SIG-M5 treated with dmso at 0.1 percent for 504 hours (cell line): ENCODE results near the gene LTBP3.

ENCODE experiments used
- DNase-seq: peaks from one replicate; lab custom pipeline; 2025; ENCODE audit not compliant: unreplicated experiment; lab: John Stamatoyannopoulos, UW

LTBP3 gene

DNA sequence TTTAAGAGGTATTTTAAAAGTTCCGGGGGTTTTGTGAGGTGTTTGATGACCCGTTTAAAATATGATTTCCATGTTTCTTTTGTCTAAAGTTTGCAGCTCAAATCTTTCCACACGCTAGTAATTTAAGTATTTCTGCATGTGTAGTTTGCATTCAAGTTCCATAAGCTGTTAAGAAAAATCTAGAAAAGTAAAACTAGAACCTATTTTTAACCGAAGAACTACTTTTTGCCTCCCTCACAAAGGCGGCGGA, 59.5 kb downstream of the LTBP3 start:
- DNase-seq, result no peak

DNA sequence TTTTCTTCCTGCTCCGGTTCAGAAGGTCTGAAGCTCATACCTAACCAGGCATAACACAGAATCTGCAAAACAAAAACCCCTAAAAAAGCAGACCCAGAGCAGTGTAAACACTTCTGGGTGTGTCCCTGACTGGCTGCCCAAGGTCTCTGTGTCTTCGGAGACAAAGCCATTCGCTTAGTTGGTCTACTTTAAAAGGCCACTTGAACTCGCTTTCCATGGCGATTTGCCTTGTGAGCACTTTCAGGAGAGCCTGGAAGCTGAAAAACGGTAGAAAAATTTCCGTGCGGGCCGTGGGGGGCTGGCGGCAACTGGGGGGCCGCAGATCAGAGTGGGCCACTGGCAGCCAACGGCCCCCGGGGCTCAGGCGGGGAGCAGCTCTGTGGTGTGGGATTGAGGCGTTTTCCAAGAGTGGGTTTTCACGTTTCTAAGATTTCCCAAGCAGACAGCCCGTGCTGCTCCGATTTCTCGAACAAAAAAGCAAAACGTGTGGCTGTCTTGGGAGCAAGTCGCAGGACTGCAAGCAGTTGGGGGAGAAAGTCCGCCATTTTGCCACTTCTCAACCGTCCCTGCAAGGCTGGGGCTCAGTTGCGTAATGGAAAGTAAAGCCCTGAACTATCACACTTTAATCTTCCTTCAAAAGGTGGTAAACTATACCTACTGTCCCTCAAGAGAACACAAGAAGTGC, 60.0 kb downstream of the LTBP3 start:
- peak; percentile 74 for DNase-seq

DNA sequence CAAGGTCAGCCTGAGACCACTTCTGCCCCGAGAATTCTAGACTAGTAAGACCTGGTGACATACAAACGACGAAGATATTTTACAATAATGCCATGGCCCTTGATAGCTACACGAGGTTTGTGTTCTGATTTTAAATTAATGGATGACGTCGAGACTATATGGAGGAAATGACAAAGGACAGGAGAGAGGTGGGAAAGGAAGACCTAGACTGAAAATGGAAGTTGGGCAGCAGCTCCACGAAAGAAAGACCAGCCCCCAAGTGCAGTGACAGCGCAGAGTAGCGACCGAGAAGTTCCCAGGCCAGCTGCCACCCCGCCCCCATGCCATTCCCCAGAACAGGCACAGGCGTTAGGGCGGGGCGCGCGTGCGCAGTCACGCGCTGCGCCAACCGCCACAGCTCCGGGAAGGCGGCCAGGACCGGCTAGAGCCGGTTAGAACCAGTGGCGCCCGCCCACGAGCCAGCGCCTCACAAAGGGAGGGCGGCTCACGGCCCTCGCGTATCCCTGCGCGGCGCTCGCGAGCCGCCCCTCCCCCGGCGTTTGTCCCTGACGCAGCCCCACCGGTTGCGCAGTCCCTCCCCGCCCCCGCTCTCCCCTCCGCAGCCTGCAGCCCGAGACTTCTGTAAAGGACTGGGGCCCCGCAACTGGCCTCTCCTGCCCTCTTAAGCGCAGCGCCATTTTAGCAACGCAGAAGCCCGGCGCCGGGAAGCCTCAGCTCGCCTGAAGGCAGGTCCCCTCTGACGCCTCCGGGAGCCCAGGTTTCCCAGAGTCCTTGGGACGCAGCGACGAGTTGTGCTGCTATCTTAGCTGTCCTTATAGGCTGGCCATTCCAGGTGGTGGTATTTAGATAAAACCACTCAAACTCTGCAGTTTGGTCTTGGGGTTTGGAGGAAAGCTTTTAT, 60.8 kb downstream of the LTBP3 start:
- peak; percentile 99 for DNase-seq

GRCh38 chr11:65496304-65497140, 61.6 kb downstream of the LTBP3 start:
- no peak for DNase-seq

DNA sequence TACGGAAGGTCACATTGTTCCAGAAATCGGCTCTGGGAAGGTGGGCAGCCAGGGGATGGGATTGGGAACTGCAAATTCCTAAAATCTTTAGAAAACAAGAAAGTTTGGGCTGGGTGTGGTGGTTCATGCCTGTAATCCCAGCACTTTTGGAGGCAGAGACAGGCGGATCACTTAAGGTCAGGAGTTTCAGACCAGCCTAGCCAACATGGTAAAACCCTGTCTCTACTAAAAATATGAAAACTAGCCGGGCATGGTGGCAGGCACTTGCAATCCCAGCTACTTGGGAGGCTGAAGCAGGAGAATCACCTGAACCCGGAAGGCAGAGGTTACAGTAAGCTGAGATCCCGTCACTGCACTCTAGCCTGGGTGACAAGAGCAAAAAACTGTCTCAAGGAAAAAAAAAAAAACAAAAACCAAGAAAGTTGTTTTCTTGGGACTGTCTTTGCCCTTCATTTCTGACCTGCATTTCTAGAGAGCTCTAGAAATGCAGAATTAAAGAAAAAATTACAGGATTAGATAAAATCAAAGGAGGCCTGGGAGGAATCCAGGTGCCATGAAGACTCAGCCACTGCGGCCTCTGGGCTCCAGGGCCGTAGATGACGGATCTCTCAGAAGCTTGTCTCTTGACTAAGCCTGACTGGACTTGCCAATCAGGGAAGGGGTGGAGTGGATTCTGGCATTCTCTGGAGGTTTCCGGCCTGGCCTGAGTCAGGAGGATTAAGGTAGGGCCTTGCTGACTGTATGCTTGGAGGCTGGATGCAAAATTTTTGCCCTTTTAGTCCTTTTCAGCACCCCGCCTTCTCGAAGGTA, 64.6 kb downstream of the LTBP3 start:
- DNase-seq, result no peak

DNA sequence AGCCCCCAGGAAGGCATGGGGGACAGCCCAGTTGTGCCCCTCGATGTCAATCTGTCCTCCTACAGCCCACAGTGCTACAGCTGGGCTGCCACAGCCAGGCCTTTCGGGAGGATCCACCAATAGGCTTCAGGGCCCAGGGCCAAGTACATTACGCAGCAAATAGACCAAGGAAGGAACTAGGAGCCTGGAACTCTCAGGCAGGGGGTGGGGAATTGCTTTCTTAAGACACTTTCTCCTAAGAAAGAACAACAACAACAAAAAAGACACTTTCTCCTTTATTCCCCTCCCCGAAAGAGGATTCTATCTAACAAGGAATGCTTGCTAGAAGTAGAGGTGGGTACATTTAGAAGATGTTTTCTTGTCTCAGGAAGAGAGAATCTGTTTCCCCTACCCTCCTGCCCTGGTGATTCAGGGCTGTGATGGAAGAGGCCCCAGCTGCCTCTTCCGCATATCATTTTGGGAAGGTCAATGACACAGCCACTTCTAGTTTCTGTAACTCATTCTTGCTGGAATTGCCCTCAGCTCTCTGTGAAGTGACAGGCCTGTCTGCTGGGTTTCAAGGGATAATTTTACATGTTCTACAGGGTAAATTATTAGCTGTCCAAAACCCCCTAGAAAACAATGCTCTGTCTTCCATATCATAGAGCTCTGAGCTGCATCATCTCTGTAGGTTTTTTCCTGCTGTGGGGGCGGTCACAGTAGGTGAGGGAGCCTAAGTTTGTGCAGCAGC, 65.4 kb downstream of the LTBP3 start:
- peak; percentile 69 for DNase-seq

DNA sequence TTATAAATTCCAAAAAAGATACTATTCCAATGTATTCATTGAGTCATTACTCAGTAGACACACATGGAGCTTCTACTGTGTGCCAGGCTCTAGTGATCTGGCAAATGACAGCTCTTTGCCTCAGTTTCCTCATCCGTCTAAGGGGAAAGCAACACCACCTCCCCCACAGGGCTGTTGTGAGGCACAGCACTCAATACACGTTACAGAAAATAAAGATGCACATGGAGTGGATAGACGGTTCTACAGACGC, 65.8 kb downstream of the LTBP3 start:
- DNase-seq, result no peak

GRCh38 chr11:65491614-65492386, 66.4 kb downstream of the LTBP3 start:
- peak; percentile 67 for DNase-seq

- DNase-seq, result no peak
These were observed 67.0 kb downstream of the LTBP3 start for GRCh38 chr11:65491163-65491465.

DNA sequence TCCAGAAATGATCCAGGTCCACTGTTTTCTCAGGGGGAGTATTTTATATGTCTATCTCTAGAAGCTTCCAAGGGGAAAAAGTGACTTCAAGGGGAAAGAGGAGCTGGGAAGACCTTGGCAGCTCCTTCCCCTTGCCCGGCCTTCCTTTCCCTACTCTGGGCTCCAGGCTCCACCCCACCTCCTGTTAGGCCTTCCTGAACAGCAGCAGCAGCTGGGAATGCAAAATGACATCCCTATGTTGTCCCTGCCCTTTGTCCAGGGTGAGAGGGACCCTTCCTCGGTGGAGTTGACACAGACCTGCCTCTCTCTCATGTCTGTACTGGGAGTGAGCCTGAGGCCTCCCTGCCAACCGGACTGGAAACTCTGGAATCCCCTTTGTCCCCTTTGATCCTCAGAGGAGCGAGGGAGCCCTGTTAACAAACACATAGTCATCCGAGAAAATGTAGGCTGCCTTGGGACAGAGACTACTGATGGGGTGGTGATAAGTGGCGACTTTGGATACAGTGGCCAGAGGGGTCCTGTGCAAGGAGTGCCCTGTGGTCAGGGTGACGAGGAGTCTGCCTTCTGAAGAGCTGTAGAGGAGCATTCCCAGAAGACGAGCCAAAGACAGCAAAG, 68.3 kb downstream of the LTBP3 start:
- no peak for DNase-seq

GRCh38 chr11:65489035-65489705, 69.0 kb downstream of the LTBP3 start:
- no peak for DNase-seq
